CD14-positive monocyte (primary cell): ENCODE results near the gene DNAJC11. TPM values are rescaled to one million over a fixed set of nuclear protein-coding genes. Genes with fewer than 3 reads are reported as not detected.

Experiments
- DNase-seq, 3 donors: peaks; one replicate each; pipeline ENCODE4 v3.0.0-alpha.2; 2011 to 2022
- H2AFZ ChIP-seq: 2 replicates; pipeline ENCODE4 v1.6.0; 2012; ENCODE audit warnings: mild to moderate bottlenecking, low read depth, low read length, inconsistent platforms; ENCODE audit not compliant: insufficient read depth, poor library complexity, severe bottlenecking
- H3K27ac ChIP-seq, 2 donors: 1 replicate in 1 of 2; 2 replicates in 1 of 2; pipeline ENCODE4 v1.5.1; 2012 to 2013; ENCODE audit warnings: low read length in 2 of 2, control low read depth in 1 of 2, inconsistent platforms in 1 of 2, low read depth in 1 of 2, mild to moderate bottlenecking in 1 of 2
- H3K27me3 ChIP-seq, 2 donors: one replicate each; pipeline versions ENCODE4 v1.6.0 to v1.6.1; 2011 to 2013; ENCODE audit warnings: low read length in 2 of 2; ENCODE audit not compliant: control insufficient read depth in 2 of 2, insufficient read depth in 2 of 2
- H3K36me3 ChIP-seq, 2 donors: replicated peaks in 1 of 2; 1 replicate in 1 of 2; 2 replicates in 1 of 2; pipeline versions ENCODE4 v1.5.1 to v1.6.1; 2012 to 2013; ENCODE audit warnings: low read length in 2 of 2, control low read depth in 1 of 2, inconsistent platforms in 1 of 2, mild to moderate bottlenecking in 1 of 2; ENCODE audit not compliant: insufficient read depth in 2 of 2, control insufficient read depth in 1 of 2
- H3K4me1 ChIP-seq, 2 donors: 1 replicate in 1 of 2; 2 replicates in 1 of 2; pipeline versions ENCODE4 v1.5.1 to v1.6.1; 2012 to 2013; ENCODE audit warnings: low read length in 2 of 2, control low read depth in 1 of 2, inconsistent platforms in 1 of 2, mild to moderate bottlenecking in 1 of 2, moderate library complexity in 1 of 2; ENCODE audit not compliant: insufficient read depth in 2 of 2, control insufficient read depth in 1 of 2
- H3K4me2 ChIP-seq: replicated peaks from 2 replicates; pipeline ENCODE3; 2012; ENCODE audit warnings: low read length, moderate library complexity, mild to moderate bottlenecking; ENCODE audit not compliant: poor library complexity, severe bottlenecking; ENCODE audit errors: extremely low read depth
- H3K4me3 ChIP-seq, 3 experiments: fragments of 200-600 bp in 1 of 3; sonication (generic) in 1 of 3; replicated peaks in 1 of 3; 1 replicate in 2 of 3; 2 replicates in 1 of 3; pipeline ENCODE4 v1.5.1; 2011 to 2013; ENCODE audit warnings: low read length in 3 of 3, mild to moderate bottlenecking in 3 of 3, control low read depth in 2 of 3, low read depth in 2 of 3, inconsistent platforms in 1 of 3, moderate library complexity in 1 of 3
- H3K79me2 ChIP-seq: 2 replicates; pipeline ENCODE4 v1.6.0; 2012; ENCODE audit warnings: mild to moderate bottlenecking, control low read depth, inconsistent platforms, low read length, moderate library complexity; ENCODE audit not compliant: insufficient read depth
- H3K9ac ChIP-seq: 2 replicates; pipeline ENCODE4 v1.6.0; 2017; ENCODE audit warnings: low read length, mild to moderate bottlenecking; ENCODE audit not compliant: insufficient read depth, poor library complexity, severe bottlenecking
- H3K9me3 ChIP-seq, 2 donors: replicated peaks in 1 of 2; 1 replicate in 1 of 2; 2 replicates in 1 of 2; pipeline versions ENCODE4 v1.5.1 to v1.6.1; 2012 to 2013; ENCODE audit warnings: low read length in 2 of 2, control low read depth in 1 of 2; ENCODE audit not compliant: control insufficient read depth in 1 of 2, insufficient read depth in 1 of 2
- H4K20me1 ChIP-seq: 2 replicates; pipeline ENCODE4 v1.6.0; 2012; ENCODE audit warnings: mild to moderate bottlenecking, low read length, control low read depth, moderate library complexity; ENCODE audit not compliant: insufficient read depth
- H3K27ac Mint-ChIP-seq, 7 donors: one replicate each; pipeline ENCODE4 v1.8.0; 2020; ENCODE audit warnings: mild to moderate bottlenecking in 7 of 7, mixed read lengths in 7 of 7, moderate library complexity in 6 of 7, inconsistent platforms in 2 of 7
- H3K27me3 Mint-ChIP-seq, 3 donors: one replicate each; pipeline ENCODE4 v1.8.0; 2021 to 2022; ENCODE audit warnings: low read depth in 3 of 3, mild to moderate bottlenecking in 3 of 3, mixed read lengths in 3 of 3, moderate library complexity in 3 of 3, inconsistent platforms in 1 of 3
- H3K36me3 Mint-ChIP-seq, 2 donors: one replicate each; pipeline ENCODE4 v1.8.0; 2020; ENCODE audit warnings: mixed read lengths in 2 of 2, inconsistent platforms in 1 of 2, mild to moderate bottlenecking in 1 of 2
- H3K4me1 Mint-ChIP-seq: one replicate; pipeline ENCODE4 v1.8.0; 2020; ENCODE audit warnings: mild to moderate bottlenecking, mixed read lengths
- H3K4me3 Mint-ChIP-seq, 2 donors: one replicate each; pipeline ENCODE4 v1.8.0; 2020; ENCODE audit warnings: mild to moderate bottlenecking in 2 of 2, mixed read lengths in 2 of 2, moderate library complexity in 1 of 2
- H3K9me3 Mint-ChIP-seq, 7 donors: one replicate each; pipeline ENCODE4 v1.8.0; 2020 to 2022; ENCODE audit warnings: mixed read lengths in 7 of 7, mild to moderate bottlenecking in 6 of 7, moderate library complexity in 6 of 7, inconsistent platforms in 2 of 7
- CTCF ChIP-seq: fragments of 200-600 bp; IDR thresholded peaks from one replicate; pipeline ENCODE4 v1.8.0; 2022; ENCODE audit warnings: antibody characterized with exemption, mild to moderate bottlenecking
- WGBS: methylation state at CpG from one replicate; pipeline ENCODE4 v1.1.5; 2013; ENCODE audit warnings: missing lambda C conversion rate; ENCODE audit not compliant: insufficient coverage; 5-methylcytosine and 5-hydroxymethylcytosine counted together
- intact Hi-C, 2 donors: fragments of 100-400 bp; cut with micrococcal nuclease; formaldehyde crosslinking; loops; one replicate each; pipeline versions ENCODE4 v1.15.0 to v1.15.1; 2023
- polyA plus RNA-seq, 3 donors: library from polyadenylated mRNA; depleted of rRNA in 1 of 3; unstranded in 2 of 3; stranded (reverse) in 1 of 3; fragments of 300-500 nt in 2 of 3; fragments of >200 nt in 1 of 3; fragmentation: Illumina TruSeq in 2 of 3; gene quantifications; 1 replicate in 2 of 3; 2 replicates in 1 of 3; pipeline ENCODE4 v1.2.3, GENCODE V29; 2012 to 2021

DNAJC11 gene
- polyA plus RNA-seq, 3 donors, result 9.7 to 19.9 (median 15.8) TPM

- H3K4me3 Mint-ChIP-seq, result no peak overlapping the region
- H3K9me3 Mint-ChIP-seq, result no peaks in the 10 kb centered on the region
- H3K27ac Mint-ChIP-seq, result no peak overlapping the region
- peaks cover 20% of the 10 kb centered on the region for H3K4me1 Mint-ChIP-seq
- TF ChIP-seq CTCF, result no peak
- Histone ChIP-seq H3K79me2 (peaks cover 27% of the 10 kb centered on the region), H3K27ac (no peak overlapping the region), H3K9ac (no peak overlapping the region), H3K4me1 (peaks cover 14 to 17% of the 10 kb centered on the region in 2 donors), H3K27me3 (no peaks in the 10 kb centered on the region), H3K9me3 (no peaks in the 10 kb centered on the region), H4K20me1 (peaks cover 24% of the 10 kb centered on the region), H3K4me2 (no peak overlapping the region), H3K36me3 (peaks cover 49 to 68% of the 10 kb centered on the region in 2 donors), H2AFZ (no peak overlapping the region), H3K4me3 (no peak overlapping the region)
- H3K36me3 Mint-ChIP-seq, result peaks cover 52 to 76% of the 10 kb centered on the region in 2 donors
- intact Hi-C loops, result loop anchor here in 1 of 2 donors (10.0 kb wide), 1 partner anchor 156 kb away; the partner anchor contains the start of gene CAMTA1
- DNase-seq, result no peak
- WGBS, result 88% methylated on average over 9 of the region's 12 CpGs
- H3K27me3 Mint-ChIP-seq, result peaks cover 0 to 4% (median 0%) of the 10 kb centered on the region in 3 donors
Measured at GRCh38 chr1:6628971-6629479, 72.6 kb downstream of the DNAJC11 start.

- peaks cover 14 to 17% of the 10 kb centered on the region in 2 donors for H3K4me1 ChIP-seq
- no peaks in the 10 kb centered on the region for H3K27me3 ChIP-seq
- H3K4me2 ChIP-seq, result no peak overlapping the region
- H4K20me1 ChIP-seq, result peaks cover 24% of the 10 kb centered on the region
- H3K79me2 ChIP-seq, result peaks cover 27% of the 10 kb centered on the region
- Mint-ChIP-seq H3K36me3 (peaks cover 44 to 66% of the 10 kb centered on the region in 2 donors), H3K27me3 (peaks cover 0 to 4% (median 0%) of the 10 kb centered on the region in 3 donors), H3K27ac (peak overlapping the region in 3 of 7 donors; percentile 15 to 41 (median 25)), H3K9me3 (no peaks in the 10 kb centered on the region), H3K4me3 (peak overlapping the region in 1 of 2 donors; percentile 18), H3K4me1 (peaks cover 20% of the 10 kb centered on the region)
- H3K4me3 ChIP-seq, result no peak overlapping the region
- peaks cover 39 to 60% of the 10 kb centered on the region in 2 donors for H3K36me3 ChIP-seq
- no peaks in the 10 kb centered on the region for H3K9me3 ChIP-seq
- no peak overlapping the region for H2AFZ ChIP-seq
- H3K9ac ChIP-seq, result no peak overlapping the region
- DNase-seq, result no peak
- H3K27ac ChIP-seq, result no peak overlapping the region
- intact Hi-C loops, result loop anchor here in 1 of 2 donors (10.0 kb wide), 1 partner anchor 157 kb away; the partner anchor contains the start of gene CAMTA1
- TF ChIP-seq CTCF, result no peak
- 93% methylated on average over 20 of the region's 21 CpGs for WGBS
Measured at GRCh38 chr1:6627841-6628545, 73.6 kb downstream of the DNAJC11 start.
